Embryonic facial prominence (tissue), 1 donor: ENCODE measurements around the gene HIPK2.
"Not testable (repeated sequence)": the region's sequence is repeated elsewhere in the genome, so short reads cannot be mapped to it uniquely, and the experiment has no call there.

Experiments
- DNase-seq: peaks from one replicate; pipeline ENCODE4 v3.0.0-alpha.2; 2016; ENCODE audit errors: extremely low spot score

The HIPK2 gene

DNA sequence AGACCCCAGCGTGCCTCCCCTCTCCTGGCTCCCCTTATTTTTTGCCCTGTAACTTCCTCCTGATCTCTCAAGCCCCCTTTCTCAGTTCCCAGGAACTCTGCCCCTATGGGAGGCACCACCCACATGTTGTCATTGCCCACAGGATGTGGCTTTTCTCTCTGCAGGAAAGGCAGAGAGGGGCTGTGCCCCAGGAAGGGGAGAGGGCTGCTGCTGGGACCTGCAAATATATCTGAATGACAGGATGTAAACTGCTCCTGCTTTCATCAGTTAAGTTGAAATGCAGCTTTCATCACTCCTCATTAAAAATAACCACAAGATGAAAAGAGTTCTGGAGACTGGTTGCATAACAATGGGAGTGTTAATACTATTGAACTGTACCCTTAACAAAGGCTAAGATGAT lies 151.0 kb downstream of the HIPK2 start:
- no peak for DNase-seq

- DNase-seq = no peak
Measured at GRCh38 chr7:139623518-139623917, 154.3 kb downstream of the HIPK2 start.

- DNase-seq = no peak
Measured at GRCh38 chr7:139620676-139621344, 157.0 kb downstream of the HIPK2 start.

- DNase-seq = peak; percentile 30
Measured at GRCh38 chr7:139619367-139619657, 158.5 kb downstream of the HIPK2 start.

DNA sequence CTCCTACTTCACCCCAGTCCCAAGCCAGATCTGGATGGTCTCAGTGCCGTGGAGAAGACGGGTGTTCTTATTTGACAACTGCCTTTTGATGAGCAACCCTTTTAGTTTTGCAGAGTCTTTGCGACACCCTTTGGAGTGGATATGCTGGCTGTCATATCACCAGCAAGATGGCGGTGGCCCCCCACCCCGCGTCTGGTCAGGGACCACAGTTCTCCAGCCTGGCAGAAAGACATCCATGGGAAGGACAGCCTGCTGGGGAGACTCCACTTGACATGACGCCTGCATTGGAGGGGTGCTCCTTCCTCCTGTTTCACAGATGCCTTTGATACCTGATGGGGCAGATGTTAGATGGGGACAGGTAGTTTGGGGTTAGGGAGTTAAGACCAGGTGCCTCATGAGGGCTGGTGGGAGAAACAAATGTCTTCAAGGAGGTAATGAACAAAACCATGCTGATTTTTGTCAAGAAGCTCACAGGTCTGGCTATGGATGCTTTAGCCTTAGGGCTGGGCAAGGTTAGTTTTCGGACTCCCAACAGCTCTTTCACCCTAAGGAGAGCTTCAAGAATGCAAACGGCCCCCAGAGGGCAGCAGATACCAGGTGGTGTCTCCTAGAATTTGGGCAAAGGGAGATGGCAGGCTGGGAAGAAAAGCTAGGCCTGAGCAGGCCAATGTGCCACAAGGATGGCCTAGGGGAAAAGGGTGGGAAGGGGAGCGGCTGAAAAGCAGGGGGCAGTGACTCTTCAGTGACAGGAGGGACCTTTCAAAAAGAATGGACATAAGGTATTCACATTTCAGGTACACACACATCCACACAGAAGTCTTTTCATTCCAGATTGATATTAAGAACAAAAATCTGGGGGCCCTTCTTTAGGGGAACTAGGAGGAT lies 159.1 kb downstream of the HIPK2 start:
- DNase-seq = no peak

DNA sequence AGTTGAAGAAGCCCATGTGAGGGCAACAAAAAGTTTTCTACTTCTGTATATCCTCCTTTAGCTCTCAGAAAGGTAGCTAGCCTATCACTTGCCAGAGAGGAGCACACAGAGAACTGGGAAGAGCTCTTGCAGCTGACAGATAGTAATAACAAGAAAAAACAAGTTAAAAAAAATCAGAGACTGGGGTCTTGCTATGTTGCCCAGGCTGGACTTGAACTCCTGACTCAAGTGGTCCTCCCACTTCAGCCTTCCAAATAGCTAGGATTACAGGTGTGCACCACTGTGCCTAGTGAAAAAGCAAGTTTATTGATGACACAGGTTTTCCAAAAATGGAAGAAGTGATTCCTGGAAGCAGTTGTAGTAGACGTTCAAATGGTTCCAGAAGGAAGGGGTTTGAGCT lies 160.7 kb downstream of the HIPK2 start:
- no peak for DNase-seq

DNA sequence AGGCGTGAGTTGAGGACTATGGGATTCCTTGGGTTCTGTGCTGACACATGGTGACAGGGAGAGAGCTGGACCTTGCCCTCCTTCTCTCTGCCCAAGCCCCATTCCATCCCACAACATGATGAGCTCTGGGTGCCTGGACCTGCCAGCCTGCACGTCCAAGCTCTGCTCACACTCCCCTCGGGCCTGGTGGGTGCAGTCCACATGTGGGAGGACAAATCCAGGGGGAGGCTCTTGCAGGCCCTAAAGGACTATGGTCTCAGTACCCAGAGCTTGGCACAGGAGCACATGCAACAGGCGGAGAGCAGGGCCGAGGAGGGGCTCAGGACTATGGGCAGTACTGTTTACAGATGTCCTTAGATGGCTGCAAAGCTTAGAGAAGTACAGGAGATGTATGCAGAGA lies 162.9 kb downstream of the HIPK2 start:
- DNase-seq = no peak

DNA sequence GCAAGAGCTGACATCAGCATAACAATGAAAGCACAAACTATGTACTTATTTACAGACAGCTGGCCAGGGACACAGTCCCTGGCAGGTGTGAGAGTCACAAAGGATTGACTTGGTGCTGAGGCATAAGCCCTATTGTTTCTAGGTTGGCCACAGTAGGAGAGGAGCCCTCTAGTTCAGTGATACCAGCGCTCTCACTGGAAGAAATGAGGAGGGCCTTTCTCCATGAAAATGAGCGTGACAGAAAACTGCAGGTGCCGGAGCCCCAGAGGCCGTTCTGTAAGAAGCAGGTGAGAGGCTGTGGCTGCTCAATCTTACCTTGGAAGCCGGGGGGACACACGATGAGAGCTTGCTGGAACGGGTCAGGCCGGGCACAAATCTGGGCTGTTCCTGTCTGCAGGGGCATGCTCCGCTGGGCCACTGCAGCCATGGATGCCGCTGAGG lies 163.8 kb downstream of the HIPK2 start:
- no peak for DNase-seq

DNA sequence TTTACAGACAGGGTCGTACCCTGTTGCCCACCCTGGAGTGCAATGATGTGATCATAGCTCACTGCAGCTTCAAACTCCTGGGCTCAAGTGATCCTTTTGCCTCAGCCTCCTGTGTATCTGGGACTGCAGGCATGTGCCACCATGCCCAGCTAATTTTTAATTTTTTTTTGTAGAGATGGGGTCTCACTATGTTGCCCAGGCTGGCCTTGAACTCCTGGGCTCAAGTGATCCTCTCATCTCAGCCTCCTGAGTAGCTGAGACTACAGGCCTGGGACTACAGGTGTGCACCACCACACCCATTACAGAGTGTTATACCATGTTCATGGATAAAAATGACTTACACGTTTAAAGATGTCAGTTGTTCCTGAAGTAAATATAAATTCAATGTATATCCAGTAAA lies 166.2 kb downstream of the HIPK2 start:
- not testable (repeated sequence) for DNase-seq

DNA sequence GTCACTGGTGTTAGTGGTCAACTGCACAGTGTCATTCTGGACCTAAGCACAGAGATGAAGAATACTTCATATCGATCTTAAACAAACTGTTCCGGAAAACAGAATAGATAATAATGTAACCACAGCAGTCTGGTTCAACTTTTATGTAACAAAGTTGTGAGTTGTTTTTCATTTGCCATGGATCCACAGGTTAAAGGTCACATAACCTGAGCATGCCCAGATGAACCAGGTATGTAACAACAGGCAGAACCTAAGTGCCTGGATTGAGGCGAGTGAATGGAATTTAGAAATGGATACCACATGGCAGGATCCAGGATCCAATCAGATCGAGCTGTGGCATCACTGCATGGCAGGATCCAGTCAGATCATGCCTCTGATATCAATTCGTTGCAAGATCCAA lies 167.2 kb downstream of the HIPK2 start:
- DNase-seq = no peak

GRCh38 chr7:139603896-139604295 lies 173.9 kb downstream of the HIPK2 start:
- no peak for DNase-seq

DNA sequence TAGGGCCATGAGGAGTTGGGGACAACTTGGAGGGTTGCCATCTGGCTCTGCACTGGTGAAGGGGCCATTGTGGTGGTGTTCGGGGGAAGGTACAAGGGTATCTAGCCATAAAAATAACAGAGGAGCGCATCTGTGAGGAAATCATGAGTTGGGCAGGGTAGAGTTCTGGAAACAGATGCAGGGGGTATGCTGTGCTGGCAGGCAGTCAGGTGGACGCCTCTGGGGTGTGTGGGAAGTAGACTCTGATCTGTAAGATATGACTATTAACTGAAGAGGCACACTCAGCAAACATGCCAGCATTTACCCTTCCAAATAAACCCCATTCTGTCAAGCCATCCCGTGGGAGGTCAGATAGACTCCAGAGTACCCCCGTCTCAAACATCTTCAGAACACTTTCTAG lies 174.5 kb downstream of the HIPK2 start:
- DNase-seq = no peak

GRCh38 chr7:139602143-139602722 lies 175.6 kb downstream of the HIPK2 start:
- no peak for DNase-seq

- DNase-seq = no peak
Measured at GRCh38 chr7:139601176-139601575, 176.6 kb downstream of the HIPK2 start.

GRCh38 chr7:139600306-139600705 lies 177.5 kb downstream of the HIPK2 start:
- DNase-seq = no peak

DNA sequence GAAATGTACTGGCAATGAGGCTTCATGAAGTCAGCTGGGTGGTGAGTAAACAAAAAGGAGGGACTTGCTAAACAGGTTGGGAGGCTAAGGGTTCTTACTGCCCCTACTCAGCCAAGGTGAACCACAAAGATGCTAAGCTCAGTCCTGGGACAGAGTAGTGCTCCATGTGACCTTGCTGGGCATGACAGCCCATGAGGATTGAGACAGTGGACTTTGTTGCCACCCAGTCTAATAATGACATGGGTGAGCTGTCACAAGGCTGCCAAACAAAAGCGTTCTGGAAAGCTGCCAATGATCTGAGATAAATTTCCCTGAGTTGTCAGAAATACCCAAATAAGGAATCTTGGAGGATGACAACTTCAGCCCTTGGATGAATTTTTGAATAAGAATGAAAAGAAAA lies 179.2 kb downstream of the HIPK2 start:
- DNase-seq = no peak

DNA sequence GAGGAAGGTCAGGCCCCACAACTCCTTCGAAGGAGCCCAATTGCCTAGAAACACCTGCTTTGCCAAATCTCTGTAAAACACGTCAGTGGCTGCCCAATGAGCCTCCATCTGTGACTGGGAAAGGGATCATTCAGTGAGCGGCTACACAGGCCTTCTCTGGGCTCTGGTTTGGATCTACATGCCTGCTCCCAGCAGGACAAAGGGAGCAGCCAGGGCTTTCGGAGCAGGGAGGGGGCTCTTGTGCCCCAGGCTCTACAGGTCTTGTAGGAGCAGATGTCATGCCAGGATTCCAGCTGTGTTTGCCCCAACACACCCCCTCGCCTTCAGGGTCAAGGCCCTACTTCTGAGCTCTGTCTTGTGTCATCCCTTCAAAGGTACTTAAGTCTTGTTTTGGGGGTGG lies 180.8 kb downstream of the HIPK2 start:
- no peak for DNase-seq

GRCh38 chr7:139596626-139597025 lies 181.2 kb downstream of the HIPK2 start:
- DNase-seq = no peak

DNA sequence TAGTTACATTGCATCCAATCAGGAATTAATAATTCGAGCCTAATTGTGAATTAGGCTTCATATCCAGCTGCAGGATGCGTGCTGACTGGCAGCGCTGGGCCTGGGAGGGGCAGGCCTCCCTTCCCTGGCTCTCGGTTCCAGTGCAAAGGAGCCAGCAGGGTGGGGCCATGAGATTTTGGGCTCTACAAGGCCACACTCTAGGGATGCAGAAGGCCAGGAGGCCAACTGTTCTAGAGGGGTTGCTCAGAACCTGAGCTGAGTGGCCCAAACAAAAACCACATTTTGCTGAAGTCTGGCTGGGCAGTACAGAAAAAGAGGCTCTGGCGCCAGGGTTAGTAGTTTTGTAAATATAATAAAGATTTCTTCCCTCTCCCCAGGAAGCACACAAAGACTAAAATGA lies 182.0 kb downstream of the HIPK2 start:
- no peak for DNase-seq

GRCh38 chr7:139594911-139595476 lies 182.8 kb downstream of the HIPK2 start:
- DNase-seq = no peak

DNA sequence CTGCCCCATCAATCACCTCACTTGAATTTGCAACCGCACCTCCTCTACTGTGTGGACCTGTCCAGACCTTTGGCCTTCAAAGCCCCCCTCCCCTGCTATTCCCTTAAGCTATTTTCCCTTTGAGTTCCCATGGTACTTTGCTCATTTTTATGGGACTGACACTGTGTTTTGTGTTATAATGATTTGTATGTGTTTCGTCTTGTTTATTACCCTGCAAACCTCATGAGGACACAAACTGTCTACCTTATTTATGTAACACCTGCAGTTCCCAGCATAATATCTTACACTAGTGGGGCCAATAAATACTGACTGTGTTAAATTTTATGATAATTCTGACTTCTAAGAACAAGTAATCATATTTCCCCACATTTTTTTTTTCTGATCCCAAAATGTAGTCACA lies 183.7 kb downstream of the HIPK2 start:
- DNase-seq = no peak

- DNase-seq = no peak
Measured at GRCh38 chr7:139592801-139593461, 184.9 kb downstream of the HIPK2 start.
